ENCODE results near the gene NOC2L.

NOC2L gene

DNA sequence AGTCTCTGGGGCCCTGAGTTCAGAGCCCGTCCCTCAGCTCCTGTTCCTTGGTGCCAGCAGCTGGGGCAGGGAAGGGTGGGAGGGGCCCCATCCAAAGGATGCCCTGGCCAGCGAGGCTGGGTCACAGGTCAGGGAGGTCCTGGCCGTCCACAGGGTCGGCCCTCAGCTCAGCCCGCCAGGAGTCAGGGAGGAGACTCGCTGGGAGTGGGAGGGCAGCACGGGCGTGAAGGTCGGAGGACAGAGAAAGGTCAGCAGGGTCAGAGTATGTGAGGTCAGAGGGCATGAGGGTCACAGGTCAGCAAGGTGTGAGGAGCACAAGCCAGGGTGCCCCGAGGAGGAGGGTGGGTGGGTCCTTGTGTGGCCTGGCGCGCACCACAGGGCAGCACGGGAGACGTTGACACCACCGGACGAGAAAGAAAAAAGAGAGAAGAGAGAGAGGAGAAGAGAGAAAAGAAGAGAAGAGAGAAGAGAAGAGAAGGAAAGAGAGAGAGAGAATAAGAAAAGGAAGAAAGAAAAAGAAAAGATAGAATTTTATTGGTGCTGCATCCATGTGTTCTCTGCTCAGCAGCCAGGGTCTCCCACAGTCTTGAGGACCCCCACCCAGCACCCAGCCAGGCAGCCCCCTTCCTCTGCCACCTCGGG, 15.8 kb upstream of the NOC2L start:
- no peak for DNase-seq (ENCODE audit: low spot score)

DNA sequence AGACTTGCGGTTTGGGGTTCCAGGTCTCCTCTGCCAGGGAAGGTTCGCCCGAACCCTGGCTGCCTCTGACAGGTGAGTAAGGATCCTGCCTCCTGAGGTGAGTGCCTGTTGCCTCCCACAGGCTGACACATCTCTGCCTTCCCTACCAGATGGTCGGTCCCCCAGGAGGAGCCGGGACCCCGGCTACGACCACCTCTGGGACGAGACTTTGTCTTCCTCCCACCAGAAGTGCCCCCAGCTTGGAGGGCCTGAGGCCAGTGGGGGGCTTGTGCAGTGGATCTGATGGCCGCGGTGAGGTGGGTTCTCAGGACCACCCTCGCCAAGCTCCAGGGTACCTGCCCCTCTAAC, 15.2 kb upstream of the NOC2L start:
- no peak for DNase-seq (ENCODE audit: low spot score)

DNA sequence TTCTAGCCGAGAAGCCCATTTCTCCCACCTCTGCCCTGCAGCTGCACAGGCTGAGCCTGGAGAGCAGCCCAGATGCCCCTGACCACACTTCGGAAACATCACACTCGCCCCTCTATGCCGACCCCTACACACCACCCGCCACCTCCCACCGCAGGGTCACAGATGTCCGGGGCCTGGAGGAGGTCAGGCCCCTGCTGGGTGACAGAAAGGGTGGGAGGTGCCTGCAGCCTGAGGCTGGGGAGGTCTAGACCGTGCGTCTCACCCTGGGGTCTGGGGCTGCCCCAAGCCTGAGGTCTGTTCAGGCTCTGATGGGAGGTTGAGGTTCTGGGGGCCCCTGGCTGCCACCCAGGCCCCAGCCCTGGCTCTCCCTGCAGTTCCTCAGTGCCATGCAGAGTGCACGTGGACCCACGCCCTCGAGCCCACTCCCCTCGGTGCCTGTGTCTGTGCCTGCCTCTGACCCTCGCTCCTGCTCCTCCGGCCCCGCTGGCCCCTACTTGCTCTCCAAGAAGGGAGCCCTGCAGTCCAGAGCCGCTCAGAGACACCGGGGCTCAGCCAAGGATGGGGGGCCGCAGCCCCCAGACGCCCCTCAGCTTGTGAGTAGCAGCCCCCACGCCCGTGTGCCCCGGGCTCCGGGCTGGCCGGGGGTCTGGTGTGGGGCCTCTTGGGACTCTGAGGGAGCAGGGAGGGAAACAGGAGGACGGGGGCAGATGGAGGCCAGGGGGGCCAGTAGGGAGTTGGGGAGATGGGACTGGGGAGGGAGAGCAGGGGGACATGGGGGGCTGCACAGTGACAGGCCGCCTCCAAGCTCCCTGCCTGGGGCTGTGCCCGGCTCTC, 14.6 kb upstream of the NOC2L start:
- DNase-seq (ENCODE audit: low spot score), result no peak

DNA sequence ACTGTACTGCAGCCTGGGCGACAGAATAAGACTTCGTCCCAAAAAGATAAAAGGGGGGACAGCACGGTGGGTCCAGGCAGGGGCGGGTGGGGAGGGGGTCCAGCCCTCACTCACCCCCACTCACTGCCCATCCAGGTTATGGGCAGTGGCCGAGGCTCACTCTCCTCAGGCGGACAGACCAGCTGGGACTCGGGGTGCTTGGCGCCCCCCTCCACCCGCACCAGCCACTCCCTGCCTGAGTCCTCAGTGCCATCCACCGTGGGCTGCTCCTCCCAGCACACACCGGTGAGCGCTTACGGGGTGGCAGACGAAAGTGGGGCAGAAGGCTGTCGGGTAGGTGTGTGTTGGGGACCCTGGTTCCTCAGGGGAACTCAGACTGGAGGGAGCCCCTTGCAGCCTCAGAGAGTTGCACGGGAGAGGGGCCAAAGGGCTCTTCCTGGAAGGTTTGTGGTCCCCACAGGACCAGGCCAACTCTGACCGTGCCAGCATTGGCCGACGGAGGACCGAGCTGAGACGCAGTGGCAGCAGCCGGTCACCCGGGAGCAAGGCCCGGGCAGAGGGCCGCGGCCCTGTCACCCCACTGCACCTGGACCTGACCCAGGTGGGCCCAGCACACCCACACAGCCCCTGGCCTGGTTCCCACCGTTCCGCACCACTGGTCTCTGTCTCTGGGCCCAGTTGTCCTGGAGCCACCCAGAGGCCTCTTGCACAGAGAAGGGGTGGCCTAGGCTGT, 13.8 kb upstream of the NOC2L start:
- no peak for DNase-seq (ENCODE audit: low spot score)

DNA sequence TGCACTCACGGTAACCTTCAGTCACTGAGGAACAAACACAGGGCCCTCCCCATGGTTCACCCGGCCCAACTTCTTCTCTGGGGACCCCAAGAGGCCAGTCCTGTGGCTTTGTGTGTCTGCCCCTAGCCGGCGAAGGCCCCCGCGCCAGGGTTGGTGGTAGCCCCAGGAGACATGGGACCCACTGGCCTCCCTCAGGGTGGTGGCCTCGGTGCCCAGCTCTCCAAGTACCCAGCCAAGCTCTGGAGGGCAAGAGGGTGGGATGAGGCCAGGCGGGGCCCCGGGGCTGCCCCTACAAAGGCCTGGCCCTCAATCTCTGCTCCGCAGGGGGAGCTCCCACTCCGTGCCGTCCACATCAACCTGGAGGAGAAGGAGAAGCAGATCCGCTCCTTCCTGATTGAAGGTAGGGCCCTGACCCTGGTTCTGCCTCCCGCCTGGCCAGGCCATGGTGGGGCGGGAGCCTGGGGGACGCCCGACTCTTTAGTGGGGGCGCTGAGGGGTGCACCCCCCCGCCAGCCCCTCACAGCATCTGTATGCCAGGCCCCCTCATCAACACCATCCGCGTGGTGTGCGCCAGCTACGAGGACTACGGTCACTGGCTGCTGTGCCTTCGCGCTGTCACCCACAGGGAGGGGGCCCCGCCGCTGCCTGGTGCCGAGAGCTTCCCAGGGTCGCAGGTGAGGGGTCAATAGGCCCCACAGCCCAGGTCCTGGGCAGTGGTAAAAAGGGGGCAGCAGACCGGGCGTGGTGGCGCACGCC, 12.9 kb upstream of the NOC2L start:
- DNase-seq (ENCODE audit: low spot score), result no peak

DNA sequence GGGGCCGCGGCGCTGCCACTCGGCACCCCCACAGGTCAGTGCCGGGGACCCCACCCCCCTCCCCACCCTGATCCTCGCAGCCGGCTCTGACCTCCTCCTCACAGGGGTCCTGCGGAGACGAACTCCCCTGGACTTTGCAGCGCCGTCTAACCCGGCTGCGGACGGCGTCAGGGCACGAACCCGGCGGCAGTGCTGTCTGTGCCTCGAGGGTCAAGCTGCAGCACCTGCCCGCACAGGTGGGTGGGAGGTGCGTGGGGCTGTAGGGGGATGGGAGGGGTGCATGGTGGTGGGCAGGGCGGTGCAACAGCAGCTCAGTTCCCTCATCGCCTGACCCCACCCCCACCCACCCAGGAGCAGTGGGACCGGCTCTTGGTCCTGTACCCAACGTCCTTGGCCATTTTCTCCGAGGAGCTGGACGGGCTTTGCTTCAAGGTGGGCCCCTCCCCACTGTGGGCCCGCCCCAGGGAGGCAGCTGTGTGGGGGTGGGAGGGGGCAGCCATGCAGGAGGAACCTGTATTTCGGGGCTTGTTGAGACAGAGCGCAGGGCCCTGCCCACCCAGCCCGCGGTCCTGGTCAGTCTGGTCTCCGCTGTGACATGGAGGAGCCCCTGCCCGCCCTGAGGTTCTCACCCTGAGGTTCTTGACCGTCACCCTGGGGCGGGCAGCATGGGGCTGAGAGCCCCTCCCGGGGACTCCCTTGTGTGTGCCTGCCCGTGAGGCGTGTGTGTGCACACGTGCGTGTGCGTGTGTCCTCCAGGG, 12.1 kb upstream of the NOC2L start:
- DNase-seq (ENCODE audit: low spot score), result no peak

DNA sequence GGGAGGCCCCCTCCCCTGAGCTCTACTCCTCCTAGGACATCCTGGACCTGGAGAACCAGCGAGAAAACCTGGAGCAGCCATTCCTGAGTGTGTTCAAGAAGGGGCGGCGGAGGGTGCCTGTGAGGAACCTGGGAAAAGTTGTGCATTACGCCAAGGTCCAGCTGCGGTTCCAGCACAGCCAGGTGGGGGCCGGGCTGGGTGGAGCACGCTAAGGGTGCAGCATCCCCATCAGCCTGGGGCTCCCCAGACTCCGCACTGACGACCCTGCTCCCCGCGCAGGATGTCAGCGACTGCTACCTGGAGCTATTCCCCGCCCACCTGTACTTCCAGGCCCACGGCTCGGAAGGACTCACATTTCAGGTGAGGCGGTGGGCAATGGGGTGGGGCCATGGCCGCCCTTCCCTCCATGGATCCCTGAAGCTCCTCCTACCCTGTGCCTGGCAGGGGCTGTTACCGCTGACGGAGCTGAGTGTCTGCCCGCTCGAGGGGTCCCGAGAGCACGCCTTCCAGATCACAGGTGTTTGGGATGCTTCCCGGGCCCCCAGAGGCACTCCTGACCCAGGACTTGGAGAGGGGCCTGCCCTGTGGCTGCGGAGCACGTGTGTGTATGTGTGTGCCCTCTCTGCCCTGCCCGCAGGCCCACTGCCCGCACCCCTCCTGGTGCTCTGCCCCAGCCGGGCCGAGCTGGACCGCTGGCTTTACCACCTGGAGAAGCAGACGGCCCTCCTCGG, 11.4 kb upstream of the NOC2L start:
- DNase-seq (ENCODE audit: low spot score), result no peak

DNA sequence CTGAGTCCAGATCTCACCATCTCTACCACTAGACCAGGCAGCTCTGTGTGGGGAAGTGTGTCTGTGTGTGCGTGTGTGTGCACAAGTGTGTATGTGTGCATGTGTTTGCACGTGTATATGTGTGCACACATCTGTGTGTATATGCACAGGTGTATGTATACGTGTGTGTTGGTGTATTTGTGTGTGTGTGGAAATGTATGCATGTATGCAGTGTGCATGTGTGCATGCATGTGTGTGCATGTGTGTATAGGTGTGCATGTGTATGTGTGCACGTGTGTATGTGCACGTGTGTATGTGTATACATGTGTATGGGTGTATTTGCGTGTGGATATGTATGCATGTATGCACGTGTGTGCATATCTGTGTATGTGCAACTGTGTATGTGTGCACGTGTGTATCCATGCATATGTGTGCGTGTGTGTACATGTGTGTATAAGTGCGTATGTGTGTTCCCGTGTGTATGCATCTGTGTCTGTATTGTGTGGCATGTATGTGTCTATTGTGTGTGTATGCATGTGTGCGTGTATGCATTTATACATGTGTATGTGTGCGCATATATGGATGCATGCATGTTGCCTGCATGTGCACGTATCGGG, 10.3 kb upstream of the NOC2L start:
- DNase-seq (ENCODE audit: low spot score), result no peak

DNA sequence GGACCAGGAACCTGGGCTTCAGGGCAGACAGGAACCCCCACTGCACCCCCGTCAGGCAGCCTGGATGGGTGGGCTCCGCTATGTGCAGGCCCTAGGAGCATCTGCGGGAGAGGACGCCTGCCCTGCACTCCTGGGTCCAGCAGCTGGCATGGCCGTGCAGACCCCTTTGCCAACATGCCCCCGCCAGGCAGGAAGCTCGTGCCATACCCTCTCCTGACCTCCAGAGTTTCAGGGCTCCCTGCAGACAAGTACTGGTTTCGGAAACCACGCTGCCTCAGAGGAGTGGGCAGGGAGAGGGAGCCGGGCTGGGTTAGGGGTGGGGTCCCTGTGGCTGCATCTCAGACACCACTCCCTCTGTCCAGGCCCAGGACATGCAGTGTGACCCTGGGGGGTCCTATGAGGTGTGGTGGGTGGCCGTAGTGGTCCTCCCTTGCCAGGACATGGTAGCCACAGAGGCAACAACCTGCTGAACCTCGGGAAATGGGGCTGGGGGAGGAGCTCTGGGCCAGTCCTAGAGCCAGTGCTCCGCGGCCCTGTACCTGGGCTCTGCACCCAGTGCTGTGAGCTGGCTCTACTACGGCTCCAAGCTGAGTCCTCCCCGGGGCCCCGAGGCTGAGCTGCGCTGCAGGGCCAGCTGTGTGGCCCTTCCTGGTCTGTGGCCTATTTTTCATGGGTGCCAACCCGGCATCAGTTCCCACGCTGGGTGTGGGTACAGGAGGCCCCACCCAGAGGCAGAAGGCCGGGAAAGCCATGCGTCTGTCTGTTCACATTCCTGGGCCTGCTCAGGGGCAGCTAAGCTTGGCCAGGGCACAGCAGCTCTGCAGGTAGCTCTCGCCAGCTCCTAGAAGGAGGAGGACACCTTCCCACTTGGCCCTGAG, 8.6 kb upstream of the NOC2L start:
- DNase-seq (ENCODE audit: low spot score), result no peak

DNA sequence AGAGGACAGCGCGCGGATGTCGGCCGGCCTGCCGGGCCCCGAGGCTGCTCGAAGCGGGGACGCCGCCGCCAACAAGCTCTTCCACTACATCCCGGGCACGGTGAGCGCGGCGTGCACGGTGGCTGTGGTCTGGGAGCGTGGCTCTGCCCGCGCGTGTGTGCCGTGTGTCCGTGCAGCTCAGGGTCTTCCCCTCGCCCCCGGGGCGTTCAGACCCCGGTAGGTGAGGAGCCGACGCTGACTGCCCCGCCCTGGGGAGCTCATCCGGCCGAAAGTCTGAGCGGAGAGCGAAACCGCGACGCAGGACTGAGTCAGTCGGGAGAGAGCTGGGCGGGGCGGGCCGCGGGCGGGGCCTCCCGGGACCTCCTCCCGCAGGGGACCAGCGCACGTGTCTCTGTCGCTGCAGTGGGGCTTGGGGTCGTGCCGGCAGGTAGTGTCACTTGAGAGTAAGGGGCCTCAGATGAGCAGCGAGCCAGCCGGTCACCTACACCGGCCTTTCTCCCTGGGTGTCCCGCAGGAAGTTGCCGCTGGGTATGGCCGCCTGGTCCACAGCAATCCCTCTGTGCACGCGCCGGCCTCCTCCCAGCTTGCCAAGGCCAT, 7.7 kb upstream of the NOC2L start:
- DNase-seq (ENCODE audit: low spot score), result peak; percentile 94

DNA sequence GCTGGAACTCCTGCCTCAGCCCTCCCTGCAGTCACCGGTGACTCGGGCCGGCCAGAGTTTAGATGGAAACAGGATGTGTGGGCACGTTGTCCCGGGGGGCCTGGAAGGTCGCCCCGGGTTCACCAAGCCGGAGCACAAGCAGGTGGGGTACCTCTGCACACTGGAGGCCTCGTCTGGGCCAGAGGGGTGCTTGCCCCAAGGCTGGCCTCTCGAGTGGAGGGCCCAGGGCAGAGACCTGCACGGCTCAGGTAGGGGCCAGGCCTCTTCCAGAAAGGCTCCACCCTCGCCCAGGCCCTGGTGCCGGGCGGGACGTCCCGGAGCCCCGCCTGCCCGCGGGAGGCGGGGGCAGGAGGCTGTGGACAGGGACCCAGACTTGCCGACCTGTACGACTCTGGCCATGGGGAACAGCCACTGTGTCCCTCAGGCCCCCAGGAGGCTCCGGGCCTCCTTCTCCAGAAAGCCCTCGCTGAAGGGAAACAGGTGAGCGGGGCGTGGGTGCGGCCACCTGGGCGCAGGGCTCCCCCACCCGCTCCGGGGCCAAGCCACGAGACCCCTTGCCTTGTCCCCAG, 7.2 kb upstream of the NOC2L start, which contains the start of gene PLEKHN1:
PLEKHN1 (plus strand) TSS at position 348 of the 569 bp plus-strand sequence; CDS start at position 398, 50 bp downstream.
- peak; percentile 69 for DNase-seq (ENCODE audit: low spot score)

DNA sequence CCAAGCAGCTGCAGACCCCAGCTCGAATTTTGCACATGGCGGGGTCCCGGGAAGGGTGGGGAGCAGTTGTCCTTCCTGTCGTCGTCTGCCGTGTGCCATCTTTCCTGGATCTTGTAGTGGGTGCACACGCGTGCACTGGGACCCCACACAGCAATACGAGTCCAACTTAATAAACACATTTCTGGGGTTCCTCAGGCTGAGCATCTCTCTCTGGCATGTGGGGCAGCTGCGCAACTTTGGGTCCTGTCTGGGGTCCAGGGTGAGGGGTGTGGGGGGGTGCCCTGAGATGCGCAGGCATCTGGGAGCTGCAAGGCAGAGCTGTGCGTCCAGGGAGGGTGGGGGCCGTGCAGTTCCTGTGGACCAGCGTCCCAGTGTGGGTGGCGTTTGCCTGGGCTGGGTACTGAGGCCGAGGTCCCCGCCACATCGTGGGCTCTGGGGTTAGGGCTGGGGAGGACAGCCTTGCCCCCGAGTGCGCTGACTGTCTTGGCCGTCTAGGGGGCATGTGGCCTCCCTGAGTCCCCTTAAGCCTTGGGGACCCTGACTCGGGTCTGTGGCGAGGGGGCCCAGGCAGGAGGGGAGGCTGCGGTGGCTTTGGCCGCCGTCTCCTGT, 6.6 kb upstream of the NOC2L start:
- DNase-seq (ENCODE audit: low spot score), result no peak

DNA sequence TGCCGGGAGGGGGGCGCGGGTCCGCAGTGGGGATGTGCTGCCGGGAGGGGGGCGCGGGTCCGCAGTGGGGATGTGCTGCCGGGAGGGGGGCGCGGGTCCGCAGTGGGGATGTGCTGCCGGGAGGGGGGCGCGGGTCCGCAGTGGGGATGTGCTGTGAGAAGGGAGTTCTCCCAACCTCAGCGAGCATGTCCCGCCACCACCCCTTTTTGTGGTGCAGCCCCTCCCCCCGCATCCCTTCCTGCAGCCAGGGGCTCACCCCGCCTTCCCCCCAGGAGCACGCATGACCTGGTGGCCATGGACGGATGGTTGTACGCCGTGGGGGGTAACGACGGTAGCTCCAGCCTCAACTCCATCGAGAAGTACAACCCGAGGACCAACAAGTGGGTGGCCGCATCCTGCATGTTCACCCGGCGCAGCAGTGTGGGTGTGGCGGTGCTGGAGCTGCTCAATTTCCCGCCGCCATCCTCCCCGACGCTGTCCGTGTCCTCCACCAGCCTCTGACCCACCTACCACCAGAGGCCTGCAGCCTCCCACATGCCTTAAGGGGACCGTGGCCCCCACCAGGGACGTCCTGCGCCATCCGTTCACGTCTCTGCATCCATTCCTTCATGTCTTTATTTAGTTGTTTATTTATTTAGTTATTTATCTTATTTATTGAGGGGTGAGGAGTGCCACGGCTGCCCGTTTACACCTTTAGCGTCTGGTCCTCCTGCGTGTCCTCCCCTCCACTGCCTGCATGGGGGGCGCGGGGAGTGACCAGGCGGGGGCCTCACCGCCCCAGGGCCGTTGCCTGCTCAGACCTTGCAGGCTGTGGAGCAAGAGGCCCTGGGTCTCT, 5.9 kb upstream of the NOC2L start:
- DNase-seq (ENCODE audit: low spot score), result no peak

DNA sequence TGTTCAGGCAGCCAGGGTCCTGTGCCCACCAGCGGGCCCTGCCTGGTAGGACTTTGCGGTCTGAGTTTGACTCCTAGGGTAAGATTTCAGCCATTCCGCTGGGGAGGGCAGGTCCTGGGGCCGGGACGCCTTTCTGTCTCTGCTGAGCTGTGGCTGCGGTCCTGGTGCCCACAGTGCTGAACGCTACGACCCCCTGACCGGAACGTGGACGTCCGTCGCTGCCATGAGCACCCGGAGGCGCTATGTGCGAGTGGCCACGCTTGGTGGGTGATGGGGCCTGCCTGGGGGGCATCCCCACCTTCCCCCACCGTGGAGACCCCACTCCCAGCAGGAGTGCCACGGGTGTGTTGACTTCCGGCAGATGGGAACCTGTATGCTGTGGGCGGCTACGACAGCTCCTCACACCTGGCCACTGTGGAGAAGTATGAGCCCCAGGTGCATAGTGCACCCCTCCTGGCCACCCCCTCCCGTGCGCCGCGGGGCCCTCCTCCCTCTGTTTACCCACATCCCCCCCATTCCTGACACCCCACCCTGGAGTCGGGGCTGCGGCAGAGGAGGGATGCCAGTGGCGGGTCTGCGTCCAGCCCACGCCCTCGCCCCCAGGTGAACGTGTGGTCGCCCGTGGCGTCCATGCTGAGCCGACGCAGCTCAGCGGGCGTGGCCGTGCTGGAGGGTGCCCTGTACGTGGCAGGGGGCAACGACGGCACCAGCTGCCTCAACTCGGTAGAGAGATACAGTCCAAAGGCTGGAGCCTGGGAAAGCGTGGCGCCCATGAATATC, 4.9 kb upstream of the NOC2L start:
- no peak for DNase-seq (ENCODE audit: low spot score)

DNA sequence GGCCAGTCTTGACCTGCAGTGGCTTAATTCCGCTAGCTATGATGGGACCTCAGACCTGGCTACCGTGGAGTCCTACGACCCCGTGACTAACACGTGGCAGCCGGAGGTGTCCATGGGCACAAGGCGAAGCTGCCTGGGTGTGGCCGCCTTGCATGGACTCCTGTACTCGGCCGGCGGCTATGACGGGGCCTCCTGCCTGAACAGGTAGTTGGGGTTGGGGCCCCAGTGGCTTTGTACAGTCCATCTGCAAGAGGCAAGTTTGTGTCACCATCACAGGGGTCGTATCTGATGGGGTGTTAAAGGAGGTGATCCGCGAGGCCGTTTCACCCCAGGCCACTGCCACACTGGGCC, 4.2 kb upstream of the NOC2L start:
- no peak for DNase-seq (ENCODE audit: low spot score)
